Left cardiac atrium (tissue), 4 donors: Measurements from ENCODE around the gene LRIG2. TPM values are rescaled to one million over a fixed set of nuclear protein-coding genes. Genes with fewer than 3 reads are reported as not detected.

Experiments
- ATAC-seq, 2 donors: fragments of 200-7000 bp; cut with Tn5 transposase; one replicate each; pipeline ENCODE4 v1.9.1; 2020; ENCODE audit warnings: mild to moderate bottlenecking in 2 of 2, moderate library complexity in 2 of 2
- DNase-seq: peaks from one replicate; pipeline ENCODE4 v3.0.0-alpha.2; 2020
- intact Hi-C, 2 donors: fragments of 100-400 bp; cut with DNase I; formaldehyde crosslinking; loops; one replicate each; pipeline versions ENCODE4 v1.14.1 to v1.15.1; 2022 to 2023
- total RNA-seq, 2 donors: library from RNA; stranded (reverse); fragmentation: NEBNext Ultra II Directional; extraction: Animal tissue kit (Norgen Biotek cat#: 25700); gene quantifications; one replicate each; pipeline ENCODE4 v1.2.1, GENCODE V29; 2021
- donor health status: DM: no; HTN: yes; CAD: no.
- donor health status: DM: no; HTN: yes; CAD: no; lungs with severe emphysema.
- donor health status: DM: yes; HTN: yes; CAD: no.
- donor health status: Dilated cardiomyopathy.

Gene LRIG2
- total RNA-seq, 2 donors from 2014 or later = 8.7 to 9.9 TPM

DNA sequence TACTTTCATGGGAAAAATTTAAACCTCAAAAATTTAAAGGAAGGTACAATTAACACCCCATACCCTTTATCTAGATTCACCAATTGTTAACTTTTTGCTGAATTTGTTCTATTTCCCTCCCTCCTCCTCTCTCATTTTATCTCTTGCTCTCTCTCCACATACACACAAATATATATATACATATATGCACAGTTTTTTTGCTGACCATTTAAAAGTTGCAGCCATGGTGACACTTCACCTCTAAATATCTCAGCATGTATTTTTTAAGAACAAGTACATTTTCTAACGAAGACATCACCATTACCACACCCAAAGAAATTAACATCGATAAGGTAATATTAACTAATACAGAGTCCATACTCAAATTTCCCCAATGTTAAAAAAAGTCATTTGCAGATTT, 33.9 kb downstream of the LRIG2 start:
- intact Hi-C loops = no loop called here
- no peak for ATAC-seq
- DNase-seq = no peak

DNA sequence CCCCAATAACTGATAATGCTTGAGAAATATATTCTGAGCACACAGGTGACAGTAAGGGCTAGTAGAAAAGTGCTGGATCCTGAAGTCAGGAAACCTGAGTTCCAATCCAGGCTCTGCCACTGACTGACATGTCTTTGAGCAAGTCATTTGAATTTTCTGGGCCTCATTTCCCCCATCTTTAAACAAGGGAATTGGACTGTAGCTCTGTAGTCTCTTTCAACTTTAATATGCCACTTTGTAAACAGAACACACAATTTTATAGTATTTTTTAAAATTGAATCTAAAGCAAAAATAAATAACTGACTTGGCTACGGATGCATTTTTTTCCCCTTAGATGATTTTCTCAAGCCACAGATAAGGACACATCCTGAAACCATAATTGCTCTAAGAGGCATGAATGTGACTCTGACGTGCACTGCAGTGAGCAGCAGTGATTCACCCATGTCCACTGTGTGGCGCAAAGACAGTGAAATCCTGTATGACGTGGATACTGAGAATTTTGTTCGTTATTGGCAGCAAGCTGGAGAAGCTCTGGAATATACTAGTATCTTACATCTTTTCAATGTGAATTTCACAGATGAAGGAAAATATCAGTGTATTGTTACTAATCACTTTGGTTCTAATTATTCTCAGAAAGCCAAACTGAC, 37.0 kb downstream of the LRIG2 start:
- ATAC-seq = peak; percentile 89 to 94
- DNase-seq = peak; percentile 54
- intact Hi-C loops = loop anchor here in 1 of 2 donors (2.0 kb wide), 1 partner anchor 13 kb away; no protein-coding TSS in a partner anchor

DNA sequence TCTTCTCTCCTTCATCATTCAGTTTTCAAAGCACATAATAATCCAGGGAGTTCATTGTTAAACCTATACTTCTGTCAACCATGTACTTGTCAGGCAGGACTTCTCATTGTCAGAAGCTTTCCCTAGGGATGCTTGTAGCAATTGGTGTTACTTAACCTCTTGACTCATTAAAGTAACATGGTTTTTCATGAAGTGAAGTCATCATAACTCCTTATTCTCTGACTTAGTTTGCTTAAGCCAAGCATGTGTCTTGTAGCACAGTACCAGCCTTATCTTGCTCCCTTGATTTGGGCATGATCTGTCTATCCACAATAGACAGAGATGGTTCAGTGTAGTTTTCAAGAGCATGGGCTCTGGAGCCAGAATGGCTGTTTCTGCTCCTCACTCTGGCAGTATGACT, 45.3 kb downstream of the LRIG2 start:
- intact Hi-C loops = no loop called here
- no peak for ATAC-seq
- no peak for DNase-seq

DNA sequence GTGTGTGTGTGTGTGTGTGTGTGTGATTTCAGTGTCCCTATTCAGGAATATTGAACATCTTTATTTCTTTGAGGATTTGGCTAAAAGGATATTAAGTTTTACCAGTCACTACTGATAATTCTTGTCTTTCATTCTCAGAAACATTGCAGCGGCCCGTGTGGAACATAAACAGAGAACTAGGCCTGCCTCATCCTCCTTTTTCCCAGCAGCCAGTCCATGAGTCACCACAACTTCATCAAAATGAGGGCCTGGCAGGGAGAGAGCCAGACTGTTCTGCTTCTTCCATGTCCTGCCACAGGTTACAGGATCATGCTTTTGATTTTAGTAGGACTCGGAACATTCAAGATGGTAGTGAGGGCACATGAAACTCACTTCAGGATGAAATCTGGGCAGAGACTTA, 50.7 kb downstream of the LRIG2 start:
- intact Hi-C loops = no loop called here
- ATAC-seq = peak in 1 of 2 donors; percentile 31
- no peak for DNase-seq

DNA sequence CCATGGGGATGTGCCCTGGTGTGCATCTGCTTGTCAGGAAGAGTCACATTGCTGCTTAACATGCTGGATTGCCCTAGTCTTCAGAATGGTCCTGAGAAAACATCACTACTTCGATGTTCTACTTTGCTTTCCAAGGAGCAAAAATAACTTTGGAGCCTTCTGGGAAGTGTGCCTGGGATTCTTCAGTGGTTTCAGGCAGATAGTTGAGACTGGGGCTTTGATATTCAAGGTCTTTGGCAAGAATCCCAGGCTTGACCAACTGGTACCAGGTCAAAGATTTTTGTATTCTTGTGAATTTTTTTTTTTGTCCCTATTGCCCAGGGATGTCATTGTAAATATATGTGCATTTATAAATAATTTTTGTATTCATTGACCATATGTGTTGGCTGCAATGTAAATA, 51.4 kb downstream of the LRIG2 start:
- intact Hi-C loops = no loop called here
- DNase-seq = no peak
- ATAC-seq = no peak

DNA sequence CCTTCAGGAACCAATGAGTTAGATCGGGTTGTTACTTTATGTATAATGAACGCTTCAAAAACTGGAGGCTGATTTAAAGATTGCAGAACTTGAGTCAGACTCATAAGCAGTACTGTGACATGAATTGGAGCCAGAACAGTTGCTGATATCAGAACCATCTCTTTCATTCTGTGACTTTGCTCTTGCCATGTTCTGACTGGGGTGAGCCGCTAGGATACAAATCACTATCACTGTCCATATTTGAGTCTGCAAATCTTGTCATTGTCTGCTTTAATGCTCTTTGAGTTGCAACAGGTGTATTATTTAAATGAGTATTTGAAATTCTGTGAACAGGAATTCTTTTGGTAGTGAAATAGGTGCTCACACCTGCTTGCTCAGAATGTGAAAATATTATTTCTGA, 52.5 kb downstream of the LRIG2 start:
- ATAC-seq (no peak), DNase-seq (no peak)
- intact Hi-C loops = no loop called here

GRCh38 chr1:113126207-113126606, 53.2 kb downstream of the LRIG2 start:
- no peak for DNase-seq
- intact Hi-C loops = no loop called here
- no peak for ATAC-seq

- DNase-seq (no peak), ATAC-seq (no peak)
- intact Hi-C loops = no loop called here
Measured at GRCh38 chr1:113128116-113128515, 55.1 kb downstream of the LRIG2 start.

- DNase-seq = no peak
- intact Hi-C loops = no loop called here
- ATAC-seq = peak in 1 of 2 donors; percentile 23
Measured at GRCh38 chr1:113129529-113130185, 56.7 kb downstream of the LRIG2 start.

GRCh38 chr1:113133038-113133437, 60.0 kb downstream of the LRIG2 start:
- DNase-seq = no peak
- no peak for ATAC-seq
- intact Hi-C loops = no loop called here

GRCh38 chr1:113133759-113134158, 60.8 kb downstream of the LRIG2 start:
- ATAC-seq = no peak
- no peak for DNase-seq
- intact Hi-C loops = no loop called here

- intact Hi-C loops = no loop called here
- DNase-seq = no peak
- no peak for ATAC-seq
Measured at GRCh38 chr1:113135460-113135859, 62.5 kb downstream of the LRIG2 start.

DNA sequence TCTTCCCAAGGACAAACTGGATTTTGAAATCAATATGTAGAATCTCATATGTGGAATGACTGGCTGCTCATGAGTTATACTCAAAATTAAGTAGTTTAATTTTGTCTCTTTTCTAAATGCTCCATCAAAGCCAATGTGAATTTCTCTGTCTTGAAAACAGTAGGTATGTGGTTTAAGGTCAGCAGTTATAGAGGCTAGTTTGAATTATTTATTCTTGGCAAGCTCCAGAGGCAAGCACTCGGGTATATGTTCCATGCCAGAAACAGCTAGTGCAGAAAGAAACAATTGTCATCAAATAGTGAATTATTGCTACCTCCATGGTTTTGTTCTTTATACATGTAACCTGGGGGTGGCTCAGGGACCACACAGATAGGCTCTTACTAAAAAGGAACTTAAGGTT, 63.5 kb downstream of the LRIG2 start:
- no peak for ATAC-seq
- DNase-seq = no peak
- intact Hi-C loops = no loop called here

GRCh38 chr1:113137563-113137962, 64.6 kb downstream of the LRIG2 start:
- DNase-seq = no peak
- no peak for ATAC-seq
- intact Hi-C loops = no loop called here

GRCh38 chr1:113138778-113139177, 65.8 kb downstream of the LRIG2 start:
- DNase-seq = no peak
- no peak for ATAC-seq
- intact Hi-C loops = no loop called here

DNA sequence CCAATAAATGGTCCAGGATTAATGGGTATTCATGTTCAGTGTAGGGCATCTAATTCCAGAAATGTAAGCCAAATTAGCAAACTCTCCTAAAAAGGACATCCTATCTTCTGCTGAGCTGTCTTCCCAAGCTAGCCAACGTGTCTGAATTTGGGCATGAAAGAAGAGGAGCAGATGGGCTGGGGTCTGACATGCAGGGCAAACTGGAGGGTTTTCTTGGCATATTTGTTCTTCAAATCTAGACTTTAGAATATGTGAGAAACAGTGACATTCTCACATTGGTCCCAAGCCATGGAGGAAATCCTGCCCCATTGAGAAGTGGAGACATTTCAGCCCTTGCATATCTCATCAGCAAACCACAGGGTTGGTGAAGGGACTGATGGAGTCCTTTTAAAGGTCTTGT, 67.2 kb downstream of the LRIG2 start:
- DNase-seq = no peak
- ATAC-seq = no peak
- intact Hi-C loops = loop anchor here (1.0 to 5.0 kb wide), 3 partner anchors 312 to 538 kb away; no protein-coding TSS in a partner anchor

GRCh38 chr1:113140588-113141446, 67.8 kb downstream of the LRIG2 start:
- ATAC-seq = peak; percentile 88 to 91
- intact Hi-C loops = loop anchor here (1.0 to 5.0 kb wide), 3 partner anchors 311 to 537 kb away; no protein-coding TSS in a partner anchor
- DNase-seq = peak; percentile 61

DNA sequence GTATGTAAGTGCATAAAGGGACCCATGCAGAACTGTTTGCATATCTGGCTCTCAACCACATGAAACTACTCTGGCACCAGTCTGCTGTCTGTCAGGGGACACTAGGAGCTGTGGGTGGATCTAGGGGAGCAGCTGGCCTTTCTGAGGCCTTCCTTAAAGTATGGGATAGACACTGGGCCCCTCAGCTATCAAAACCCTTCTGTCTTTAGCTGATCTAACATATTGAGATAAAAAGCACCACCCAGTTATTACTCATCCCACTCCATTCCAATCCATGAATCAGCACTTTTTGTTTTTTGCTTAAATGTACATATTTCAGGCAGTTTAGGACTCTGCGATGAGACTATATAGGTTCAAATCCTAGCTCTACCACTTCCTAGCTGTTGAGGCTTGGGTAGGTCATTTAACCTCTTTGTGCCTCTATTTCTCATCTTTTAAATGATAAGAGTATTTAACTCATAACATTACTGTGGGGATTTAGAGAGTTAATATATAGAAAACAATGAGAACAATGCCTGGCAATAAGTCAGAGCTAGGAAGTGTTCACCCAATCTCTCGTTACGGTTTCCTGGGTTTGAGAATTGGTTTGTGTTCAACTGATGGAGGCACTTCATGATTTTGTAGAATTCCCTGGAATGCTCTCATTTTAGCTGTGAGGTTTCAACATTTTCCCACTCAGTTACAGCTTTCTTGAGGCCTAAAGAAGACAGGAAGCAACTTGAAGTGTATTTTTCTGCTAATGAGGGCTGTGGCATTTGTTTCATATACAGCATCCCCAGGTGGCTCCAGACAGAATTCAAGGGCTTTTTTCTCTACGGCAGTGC, 68.9 kb downstream of the LRIG2 start:
- intact Hi-C loops = loop anchor here (5.0 kb wide), 2 partner anchors 310 to 535 kb away; no protein-coding TSS in a partner anchor
- DNase-seq (no peak), ATAC-seq (peak; percentile 13 to 71)

- ATAC-seq (peak; percentile 34 to 46), DNase-seq (no peak)
- intact Hi-C loops = loop anchor here (5.0 kb wide), 2 partner anchors 310 to 535 kb away; no protein-coding TSS in a partner anchor
Measured at GRCh38 chr1:113142791-113143190, 69.8 kb downstream of the LRIG2 start.
